Measurements from ENCODE around the gene LRTM2. TPM values are rescaled to one million over a fixed set of nuclear protein-coding genes. Genes with fewer than 3 reads are reported as not detected.

The LRTM2 gene
- total RNA-seq, 1 donor = not detected

- no peak for TF ChIP-seq CTCF (IDR thresholded peaks at IDR 0.05; ENCODE audit: extremely low read depth, low read depth, low read length)
- peak; percentile 42 for DNase-seq (ENCODE audit: insufficient read length, low spot score, missing footprints)
- Histone ChIP-seq H3K27ac (ENCODE audit: low read depth, low read length) (no peak overlapping the region), H3K4me1 (ENCODE audit: insufficient read depth, low read length) (no peaks in the 10 kb centered on the region), H3K9me3 (ENCODE audit: low read depth, low read length) (no peaks in the 10 kb centered on the region), H3K4me2 (ENCODE audit: insufficient read depth, low read length) (no peak overlapping the region), H3K4me3 (ENCODE audit: insufficient read depth, low read length) (no peak overlapping the region), H4K20me1 (ENCODE audit: insufficient read depth, low read length) (peaks cover 3% of the 10 kb centered on the region), H3K27me3 (ENCODE audit: insufficient read depth, low read length) (peaks cover 41% of the 10 kb centered on the region), H3K79me2 (ENCODE audit: insufficient read depth, low read length) (no peaks in the 10 kb centered on the region), H3K36me3 (ENCODE audit: insufficient read depth, low read length) (no peaks in the 10 kb centered on the region), H2AFZ (ENCODE audit: low read length) (no peak overlapping the region)
These were observed 16.6 kb downstream of the LRTM2 start for GRCh38 chr12:1836854-1837421.

- Histone ChIP-seq H3K4me1 (ENCODE audit: insufficient read depth, low read length) (no peaks in the 10 kb centered on the region), H3K79me2 (ENCODE audit: insufficient read depth, low read length) (no peaks in the 10 kb centered on the region), H3K9me3 (ENCODE audit: low read depth, low read length) (no peaks in the 10 kb centered on the region), H3K36me3 (ENCODE audit: insufficient read depth, low read length) (no peaks in the 10 kb centered on the region), H3K4me3 (ENCODE audit: insufficient read depth, low read length) (no peak overlapping the region), H2AFZ (ENCODE audit: low read length) (no peak overlapping the region), H3K4me2 (ENCODE audit: insufficient read depth, low read length) (no peak overlapping the region), H3K27ac (ENCODE audit: low read depth, low read length) (no peak overlapping the region), H3K27me3 (ENCODE audit: insufficient read depth, low read length) (peaks cover 36% of the 10 kb centered on the region), H4K20me1 (ENCODE audit: insufficient read depth, low read length) (no peaks in the 10 kb centered on the region)
- no peak for TF ChIP-seq CTCF (IDR thresholded peaks at IDR 0.05; ENCODE audit: extremely low read depth, low read depth, low read length)
- peak; percentile 81 for DNase-seq (ENCODE audit: insufficient read length, low spot score, missing footprints)
These were observed 17.3 kb downstream of the LRTM2 start for GRCh38 chr12:1837541-1838204.

GRCh38 chr12:1838205-1838993 is 18.0 kb downstream of the LRTM2 start:
- H2AFZ ChIP-seq (ENCODE audit: low read length) = no peak overlapping the region
- no peaks in the 10 kb centered on the region for H3K79me2 ChIP-seq (ENCODE audit: insufficient read depth, low read length)
- H3K36me3 ChIP-seq (ENCODE audit: insufficient read depth, low read length) = no peaks in the 10 kb centered on the region
- H3K27me3 ChIP-seq (ENCODE audit: insufficient read depth, low read length) = peaks cover 36% of the 10 kb centered on the region
- DNase-seq (ENCODE audit: insufficient read length, low spot score, missing footprints) = peak; percentile 85
- H3K9me3 ChIP-seq (ENCODE audit: low read depth, low read length) = no peaks in the 10 kb centered on the region
- no peaks in the 10 kb centered on the region for H4K20me1 ChIP-seq (ENCODE audit: insufficient read depth, low read length)
- no peak overlapping the region for H3K27ac ChIP-seq (ENCODE audit: low read depth, low read length)
- no peak overlapping the region for H3K4me2 ChIP-seq (ENCODE audit: insufficient read depth, low read length)
- TF ChIP-seq CTCF (IDR thresholded peaks at IDR 0.05; ENCODE audit: extremely low read depth, low read depth, low read length) = no peak
- H3K4me3 ChIP-seq (ENCODE audit: insufficient read depth, low read length) = no peak overlapping the region
- no peaks in the 10 kb centered on the region for H3K4me1 ChIP-seq (ENCODE audit: insufficient read depth, low read length)

- no peak overlapping the region for H3K4me3 ChIP-seq (ENCODE audit: insufficient read depth, low read length)
- no peaks in the 10 kb centered on the region for H3K9me3 ChIP-seq (ENCODE audit: low read depth, low read length)
- peaks cover 40% of the 10 kb centered on the region for H3K27me3 ChIP-seq (ENCODE audit: insufficient read depth, low read length)
- H3K27ac ChIP-seq (ENCODE audit: low read depth, low read length) = no peak overlapping the region
- peak; percentile 14 for DNase-seq (ENCODE audit: insufficient read length, low spot score, missing footprints)
- no peaks in the 10 kb centered on the region for H4K20me1 ChIP-seq (ENCODE audit: insufficient read depth, low read length)
- H3K4me1 ChIP-seq (ENCODE audit: insufficient read depth, low read length) = no peaks in the 10 kb centered on the region
- H3K79me2 ChIP-seq (ENCODE audit: insufficient read depth, low read length) = no peaks in the 10 kb centered on the region
- no peaks in the 10 kb centered on the region for H3K36me3 ChIP-seq (ENCODE audit: insufficient read depth, low read length)
- no peak overlapping the region for H2AFZ ChIP-seq (ENCODE audit: low read length)
- TF ChIP-seq CTCF (IDR thresholded peaks at IDR 0.05; ENCODE audit: extremely low read depth, low read depth, low read length) = no peak
- H3K4me2 ChIP-seq (ENCODE audit: insufficient read depth, low read length) = no peak overlapping the region
These were observed 18.6 kb downstream of the LRTM2 start for GRCh38 chr12:1838994-1839365.

Data from osteoblast (primary cell).